Urinary bladder (tissue), 4 donors: ENCODE results near the gene RBBP4. TPM values are rescaled to one million over a fixed set of nuclear protein-coding genes. Genes with fewer than 3 reads are reported as not detected.
A peak's percentile ranks its signal among the peaks of the same experiment; 100 is the strongest.
"Not testable (repeated sequence)": the region's sequence is repeated elsewhere in the genome, so short reads cannot be mapped to it uniquely, and the experiment has no call there.

Source experiments
- DNase-seq: peaks from one replicate; pipeline ENCODE4 v3.0.0-alpha.2; 2015; ENCODE audit errors: extremely low spot score
- H3K27ac ChIP-seq: one replicate; pipeline ENCODE4 v1.5.1; 2013; ENCODE audit warnings: low read depth, mild to moderate bottlenecking, moderate library complexity
- H3K36me3 ChIP-seq: one replicate; pipeline ENCODE4 v1.6.1; 2013; ENCODE audit warnings: mild to moderate bottlenecking, moderate library complexity; ENCODE audit not compliant: insufficient read depth
- H3K4me1 ChIP-seq: one replicate; pipeline ENCODE4 v1.6.1; 2013; ENCODE audit warnings: mild to moderate bottlenecking, moderate library complexity; ENCODE audit not compliant: insufficient read depth
- H3K4me3 ChIP-seq: one replicate; pipeline ENCODE4 v1.5.1; 2013; ENCODE audit warnings: low read depth, low read length
- WGBS: extraction: QIAGEN DNeasy Blood & Tissue Kit; methylation state at CpG from one replicate; pipeline ENCODE4 v1.1.7; 2013; 5-methylcytosine and 5-hydroxymethylcytosine counted together
- polyA plus RNA-seq: library from polyadenylated mRNA; stranded (reverse); fragments of 200-250 nt; gene quantifications from one replicate; pipeline ENCODE4 v1.2.3, GENCODE V29; 2013
- total RNA-seq: library from RNA; depleted of rRNA; stranded (reverse); fragments of >200 nt; gene quantifications from one replicate; pipeline ENCODE4 v1.2.3, GENCODE V29; 2014
- donor health status: healthy with polysubstance abuse.
- donor health status: healthy.

RBBP4 gene
- total and polyA plus RNA-seq, 2 donors, result 82.6 to 151 TPM

- WGBS, result 92% methylated on average over 4 of the region's 4 CpGs
- H3K4me1 ChIP-seq, H3K36me3 ChIP-seq, H3K27ac ChIP-seq, DNase-seq, H3K4me3 ChIP-seq: not testable (repeated sequence)
Observed at GRCh38 chr1:32711221-32711620, 60.2 kb downstream of the RBBP4 start.

GRCh38 chr1:32713081-32713480, 62.1 kb downstream of the RBBP4 start:
- Histone ChIP-seq H3K4me1 (no peaks in the 10 kb centered on the region), H3K4me3 (no peak overlapping the region), H3K27ac (no peak overlapping the region), H3K36me3 (no peaks in the 10 kb centered on the region)
- WGBS, result 85% methylated on average over 10 of the region's 10 CpGs
- DNase-seq, result no peak

GRCh38 chr1:32714277-32714676, 63.3 kb downstream of the RBBP4 start:
- H3K4me1 ChIP-seq, result no peaks in the 10 kb centered on the region
- no peak for DNase-seq
- H3K36me3 ChIP-seq, result no peaks in the 10 kb centered on the region
- WGBS, result 83% methylated on average over 4 of the region's 4 CpGs
- H3K27ac ChIP-seq, result no peak overlapping the region
- H3K4me3 ChIP-seq, result no peak overlapping the region

- Histone ChIP-seq H3K27ac (no peak overlapping the region), H3K4me1 (no peaks in the 10 kb centered on the region), H3K36me3 (no peaks in the 10 kb centered on the region), H3K4me3 (no peak overlapping the region)
- 92% methylated on average over 4 of the region's 4 CpGs for WGBS
- DNase-seq, result no peak
Observed at GRCh38 chr1:32715901-32716311, 64.9 kb downstream of the RBBP4 start.

- H3K36me3 ChIP-seq, result no peaks in the 10 kb centered on the region
- no peak overlapping the region for H3K27ac ChIP-seq
- H3K4me3 ChIP-seq, result no peak overlapping the region
- no peaks in the 10 kb centered on the region for H3K4me1 ChIP-seq
- WGBS, result 28% methylated on average over 9 of the region's 9 CpGs
- peak; percentile 79 for DNase-seq
Observed at GRCh38 chr1:32716312-32717148, 65.5 kb downstream of the RBBP4 start.

- WGBS, result 93% methylated on average over 4 of the region's 4 CpGs
- Histone ChIP-seq H3K4me3 (no peak overlapping the region), H3K4me1 (no peaks in the 10 kb centered on the region)
Observed at GRCh38 chr1:32717503-32717902, 66.5 kb downstream of the RBBP4 start.

GRCh38 chr1:32718036-32718435, 67.0 kb downstream of the RBBP4 start:
- 73% methylated on average over 2 of the region's 2 CpGs for WGBS
- H3K27ac ChIP-seq, result no peak overlapping the region
- H3K4me1 ChIP-seq, result no peaks in the 10 kb centered on the region
- no peaks in the 10 kb centered on the region for H3K36me3 ChIP-seq
- DNase-seq, result no peak
- H3K4me3 ChIP-seq, result no peak overlapping the region

More at GRCh38 chr1:32717503-32717902, 66.5 kb downstream of the RBBP4 start:
- no peak for DNase-seq
- H3K36me3 ChIP-seq, result no peaks in the 10 kb centered on the region
- H3K27ac ChIP-seq, result no peak overlapping the region

- H3K4me3 ChIP-seq, result no peak overlapping the region
- H3K27ac ChIP-seq, result no peak overlapping the region
- no peaks in the 10 kb centered on the region for H3K36me3 ChIP-seq
- no peaks in the 10 kb centered on the region for H3K4me1 ChIP-seq
- DNase-seq, result no peak
- WGBS, result 100% methylated on average over 1 of the region's 1 CpG
Observed at GRCh38 chr1:32718527-32718926, 67.5 kb downstream of the RBBP4 start.

- no peak for DNase-seq
- Histone ChIP-seq H3K27ac (no peak overlapping the region), H3K4me3 (no peak overlapping the region), H3K4me1 (no peaks in the 10 kb centered on the region), H3K36me3 (no peaks in the 10 kb centered on the region)
- 87% methylated on average over 4 of the region's 4 CpGs for WGBS
Observed at GRCh38 chr1:32719681-32720275, 68.8 kb downstream of the RBBP4 start.

GRCh38 chr1:32724678-32725614, 73.9 kb downstream of the RBBP4 start:
- Histone ChIP-seq H3K4me1 (peaks cover 2% of the 10 kb centered on the region), H3K36me3 (no peaks in the 10 kb centered on the region), H3K27ac (no peak overlapping the region), H3K4me3 (no peak overlapping the region)
- WGBS, result 55% methylated on average over 14 of the region's 14 CpGs
- DNase-seq, result no peak

GRCh38 chr1:32725615-32725982, 74.6 kb downstream of the RBBP4 start:
- Histone ChIP-seq H3K4me3 (no peak overlapping the region), H3K27ac (no peak overlapping the region), H3K36me3 (no peaks in the 10 kb centered on the region), H3K4me1 (peaks cover 2% of the 10 kb centered on the region)
- DNase-seq, result no peak
- 95% methylated on average over 3 of the region's 3 CpGs for WGBS

GRCh38 chr1:32727876-32728275, 76.9 kb downstream of the RBBP4 start:
- no peak overlapping the region for H3K27ac ChIP-seq
- no peak overlapping the region for H3K4me3 ChIP-seq
- no peaks in the 10 kb centered on the region for H3K36me3 ChIP-seq
- 100% methylated on average over 1 of the region's 1 CpG for WGBS
- H3K4me1 ChIP-seq, result peaks cover 2% of the 10 kb centered on the region
- no peak for DNase-seq

GRCh38 chr1:32728413-32729077, 77.5 kb downstream of the RBBP4 start:
- 87% methylated on average over 7 of the region's 7 CpGs for WGBS
- no peaks in the 10 kb centered on the region for H3K36me3 ChIP-seq
- no peak overlapping the region for H3K4me3 ChIP-seq
- H3K4me1 ChIP-seq, result peaks cover 2% of the 10 kb centered on the region
- no peak for DNase-seq
- H3K27ac ChIP-seq, result no peak overlapping the region
